ENCODE measurements around the gene STX5. TPM values are rescaled to one million over a fixed set of nuclear protein-coding genes. Genes with fewer than 3 reads are reported as not detected.

STX5 gene
- total and polyA plus RNA-seq, 10 of the 15 experiments (the other 5 are each of a cell fraction or from before 2014, with no cell fraction given): 3.8 to 35.4 (median 27.4) TPM

GRCh38 chr11:62778441-62778840 lies 53.4 kb downstream of the STX5 start (continued):
- no peak for TF ChIP-seq MEF2A (IDR thresholded peaks at IDR 0.05; ENCODE audit: insufficient read depth, low read depth, low read length)
- TF ChIP-seq HDAC6 (IDR thresholded peaks at IDR 0.05; ENCODE audit: unreplicated experiment): no peak
- no peak for TF ChIP-seq RELA (IDR thresholded peaks at IDR 0.05; ENCODE audit: borderline replicate concordance, partially characterized antibody)
- no peak for TF ChIP-seq SREBF2 (IDR thresholded peaks at IDR 0.05; ENCODE audit: low read length)
- TF ChIP-seq LARP7 (IDR thresholded peaks at IDR 0.05): no peak
- TF ChIP-seq NR2C1 (IDR thresholded peaks at IDR 0.05): no peak

DNA sequence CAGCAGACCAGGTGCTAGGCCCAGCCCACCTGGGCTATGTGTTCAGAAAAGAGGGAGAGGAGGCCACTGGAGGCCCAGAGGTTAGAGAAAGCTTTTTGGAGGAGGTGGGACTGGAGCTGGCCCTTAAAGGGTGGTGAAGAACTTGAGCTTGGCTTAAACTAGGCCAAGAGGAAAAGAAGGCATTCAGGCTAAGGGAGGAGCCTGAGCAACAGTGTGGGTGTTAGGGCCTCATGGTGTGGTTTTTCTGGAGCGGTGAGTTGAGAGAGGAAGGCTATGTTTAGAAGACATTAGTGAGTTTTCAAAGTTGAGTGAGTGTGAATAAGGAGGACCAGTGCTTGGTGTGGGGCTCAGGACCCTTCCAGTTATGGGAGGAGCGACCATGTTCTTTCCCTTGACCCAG lies 54.5 kb downstream of the STX5 start:
- POLR2A ChIA-PET: interaction anchor here (0.7 to 0.9 kb wide), 3 partner anchors 11 to 64 kb away, joined by 3 to 4 read pairs (median 3); no protein-coding TSS in a partner anchor
- ATAC-seq (peak; percentile 27; the same call in 2 of the 3 replicates), DNase-seq (ENCODE audit: low read depth, low spot score) (no peak), FAIRE-seq (no peak)
- Histone ChIP-seq H3K9me3 (replicated peaks; ENCODE audit: control insufficient read depth, insufficient read depth, low read length) (no peaks in the 10 kb centered on the region), H3K27me3 (replicated peaks in 1 of 2; ENCODE audit: control insufficient read depth in 2 of 2, insufficient read depth in 2 of 2, low read length in 1 of 2) (no peaks in the 10 kb centered on the region), H3K36me3 (ENCODE audit: control insufficient read depth in 2 of 2, insufficient read depth in 2 of 2, low read length in 1 of 2) (peaks cover 8 to 16% of the 10 kb centered on the region in 2 experiments; a peak in 3 of 4 replicates), H3K4me3 (no peak overlapping the region), H3K27ac (ENCODE audit: control insufficient read depth, insufficient read depth) (peak overlapping the region; percentile 22), H3K4me1 (ENCODE audit: control insufficient read depth, insufficient read depth, low read length) (peaks cover 6% of the 10 kb centered on the region), H2AFZ (ENCODE audit: control insufficient read depth, low read depth, low read length) (no peak overlapping the region), H3K79me2 (ENCODE audit: control insufficient read depth, insufficient read depth, low read length) (peaks cover 4% of the 10 kb centered on the region), H3K9ac (ENCODE audit: control insufficient read depth, insufficient read depth, low read length) (no peak overlapping the region), H3K4me2 (ENCODE audit: control insufficient read depth, insufficient read depth) (0 out of 2 replicates have a peak overlapping the region, but pooled peaks have one; percentile 0), H4K20me1 (ENCODE audit: control insufficient read depth, insufficient read depth) (no peaks in the 10 kb centered on the region)
- BruUV-seq (replicated peaks): no TSS peak
- CTCF ChIA-PET: interaction anchor here (1.4 to 9.6 kb wide), 2 partner anchors 9 to 107 kb away, joined by 3 to 85 read pairs; partner anchors contain the start of gene TMEM179B
- SMC1A ChIA-PET (ENCODE audit: uncharacterized antibody, unreplicated experiment): interaction anchor here (1.0 kb wide), 1 partner anchor 93 kb away, joined by 3 read pairs; no protein-coding TSS in a partner anchor
- in situ Hi-C loops (cut with MboI) (no loop called here), intact Hi-C loops (cut with micrococcal nuclease; ENCODE audit: unreplicated experiment) (no loop called here)
- peak; percentile 80 for TF ChIP-seq RUNX3 (IDR thresholded peaks at IDR 0.05; ENCODE audit: low read length)
- no peak for TF ChIP-seq ASH2L (IDR thresholded peaks at IDR 0.05; ENCODE audit: borderline replicate concordance, low read depth)
- TF ChIP-seq EGR1 (IDR thresholded peaks at IDR 0.05; ENCODE audit: borderline replicate concordance in 1 of 2, low read depth in 2 of 2, low read length in 2 of 2): peak in 1 of 2 experiments; percentile 39; a peak in 1 of 3 replicates
- TF ChIP-seq ETV6 (conservative IDR thresholded peaks at IDR 0.05 in 1 of 2, IDR thresholded peaks at IDR 0.05 in 1 of 2; ENCODE audit: borderline replicate concordance in 1 of 2, low read depth in 1 of 2): no peak
- TF ChIP-seq BMI1 (IDR thresholded peaks at IDR 0.05; ENCODE audit: borderline replicate concordance): no peak
- no peak for TF ChIP-seq KDM1A (IDR thresholded peaks at IDR 0.05; ENCODE audit: borderline replicate concordance)
- no peak for TF ChIP-seq SREBF1 (IDR thresholded peaks at IDR 0.05; ENCODE audit: low read length)
- no peak for TF ChIP-seq NFYB (IDR thresholded peaks at IDR 0.05; ENCODE audit: insufficient read depth, low read depth, low read length)
- WGBS (ENCODE audit: insufficient coverage, insufficient replicate concordance, low lambda C conversion rate, missing lambda C conversion rate): 0% methylated on average over 1 of the region's 2 CpGs
- RAD21 ChIA-PET (ENCODE audit: unreplicated experiment): interaction anchor here (0.9 to 1.1 kb wide), 2 partner anchors 9 to 84 kb away, joined by 3 to 4 read pairs; no protein-coding TSS in a partner anchor
